ENCODE measurements around the gene BMPR1B.

DNA sequence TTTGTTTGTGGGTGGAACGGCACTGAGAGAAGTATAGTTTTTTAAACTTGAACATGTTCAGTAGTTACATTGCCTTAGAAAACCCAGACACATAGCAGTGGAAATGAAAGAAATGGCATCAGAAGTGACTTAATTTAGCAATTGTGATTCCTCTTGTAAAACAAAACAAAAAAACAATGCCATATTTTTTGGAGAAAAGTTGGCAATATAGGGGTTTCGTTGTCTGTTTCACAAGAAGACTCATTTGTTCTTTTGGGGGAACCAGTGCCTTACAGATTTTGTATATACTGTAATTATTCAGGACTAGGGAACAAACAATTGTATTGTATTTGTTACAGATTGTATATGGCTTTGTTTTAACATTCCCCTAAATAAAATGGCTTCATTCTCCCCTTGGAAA is 400.3 kb downstream of the BMPR1B start:
- TF ChIP-seq POLR2A (IDR thresholded peaks at IDR 0.05) (no peak), POLR2AphosphoS5 (IDR thresholded peaks at IDR 0.05) (no peak), CTCF (IDR thresholded peaks at IDR 0.05) (no peak)
